WTC11 (cell line): ENCODE results near the gene MUC6. TPM values are rescaled to one million over a fixed set of nuclear protein-coding genes. Genes with fewer than 3 reads are reported as not detected.
A peak's percentile ranks its signal among the peaks of the same experiment; 100 is the strongest.

Experiments
- ATAC-seq: fragments of 200-7000 bp; cut with Tn5 transposase; 2 replicates; pipeline ENCODE4 v1.10.0; 2021; ENCODE audit warnings: mild to moderate bottlenecking, moderate library complexity
- CTCF ChIA-PET: fragments of 300-600 bp; sonication (Branson Sonifier 250); formaldehyde crosslinking; loops from one replicate; lab custom pipeline; 2021; ENCODE audit warnings: antibody characterized with exemption; lab: Charles Lee
- POLR2A ChIA-PET: fragments of 350-600 bp; sonication (Branson Sonifier 250); formaldehyde crosslinking; loops from one replicate; lab custom pipeline; 2021; ENCODE audit warnings: antibody characterized with exemption; lab: Charles Lee
- DNase-seq: peaks from one replicate; pipeline ENCODE4 v3.0.0; 2021; ENCODE audit warnings: low spot score
- H3K27ac Mint-ChIP-seq: 2 replicates; pipeline ENCODE4 v1.8.0; 2021; ENCODE audit warnings: mixed read lengths
- H3K27me3 Mint-ChIP-seq: 2 replicates; pipeline ENCODE4 v1.8.0; 2021; ENCODE audit warnings: low read depth, mild to moderate bottlenecking, moderate library complexity, mixed read lengths
- H3K36me3 Mint-ChIP-seq: 2 replicates; pipeline ENCODE4 v1.8.0; 2021; ENCODE audit warnings: mixed read lengths
- H3K4me1 Mint-ChIP-seq: 2 replicates; pipeline ENCODE4 v1.8.0; 2022; ENCODE audit warnings: mixed read lengths
- H3K4me3 Mint-ChIP-seq: 2 replicates; pipeline ENCODE4 v1.8.0; 2021; ENCODE audit warnings: mild to moderate bottlenecking, moderate library complexity, mixed read lengths
- H3K9me3 Mint-ChIP-seq: 2 replicates; pipeline ENCODE4 v1.8.0; 2021; ENCODE audit warnings: mixed read lengths
- ARID4B ChIP-seq: sonication (generic); formaldehyde crosslinking; IDR thresholded peaks from 2 replicates; pipeline ENCODE4 v1.8.0; 2023; ENCODE audit warnings: missing genetic modification reagents, mild to moderate bottlenecking, borderline replicate concordance
- ATF1 ChIP-seq: sonication (generic); formaldehyde crosslinking; IDR thresholded peaks from 2 replicates; pipeline ENCODE4 v1.8.1; 2023; ENCODE audit warnings: mild to moderate bottlenecking, moderate library complexity, missing genetic modification reagents
- E2F1 ChIP-seq: sonication (generic); formaldehyde crosslinking; IDR thresholded peaks from 2 replicates; pipeline ENCODE4 v1.8.0; 2022; ENCODE audit warnings: mild to moderate bottlenecking, missing genetic modification reagents
- ERG ChIP-seq: fragments of 250-450 bp; sonication (Bioruptor Pico); IDR thresholded peaks from 2 replicates; pipeline ENCODE4 v1.8.0; 2021; ENCODE audit warnings: mild to moderate bottlenecking
- MAX ChIP-seq: sonication (generic); formaldehyde crosslinking; IDR thresholded peaks from 2 replicates; pipeline ENCODE4 v1.8.0; 2022; ENCODE audit warnings: mild to moderate bottlenecking, missing genetic modification reagents
- NR3C1 ChIP-seq: sonication (generic); formaldehyde crosslinking; conservative IDR thresholded peaks from 2 replicates; pipeline ENCODE4 v1.8.1; 2023; ENCODE audit warnings: low read depth, mild to moderate bottlenecking, missing genetic modification reagents
- PRDM15 ChIP-seq: sonication (generic); formaldehyde crosslinking; IDR thresholded peaks from 2 replicates; pipeline ENCODE4 v1.8.0; 2022; ENCODE audit warnings: missing genetic modification reagents
- PREB ChIP-seq: sonication (generic); formaldehyde crosslinking; IDR thresholded peaks from 2 replicates; pipeline ENCODE4 v1.8.1; 2022; ENCODE audit warnings: mild to moderate bottlenecking, missing genetic modification reagents, moderate library complexity, borderline replicate concordance
- PRRX2 ChIP-seq: fragments of 250-450 bp; sonication (Bioruptor Pico); IDR thresholded peaks from 2 replicates; pipeline ENCODE4 v1.8.0; 2021; ENCODE audit warnings: mild to moderate bottlenecking
- SMAD3 ChIP-seq: sonication (generic); formaldehyde crosslinking; IDR thresholded peaks from 2 replicates; pipeline ENCODE4 v1.8.0; 2022; ENCODE audit warnings: missing genetic modification reagents, mild to moderate bottlenecking, borderline replicate concordance
- USF1 ChIP-seq: sonication (generic); formaldehyde crosslinking; IDR thresholded peaks from 2 replicates; pipeline ENCODE4 v1.8.0; 2022; ENCODE audit warnings: mild to moderate bottlenecking, missing genetic modification reagents
- ZNF281 ChIP-seq: sonication (generic); formaldehyde crosslinking; IDR thresholded peaks from 2 replicates; pipeline ENCODE4 v1.8.0; 2023; ENCODE audit warnings: mild to moderate bottlenecking, missing genetic modification reagents
- ZNF512 ChIP-seq: sonication (generic); formaldehyde crosslinking; IDR thresholded peaks from 2 replicates; pipeline ENCODE4 v1.8.1; 2022; ENCODE audit warnings: missing genetic modification reagents, borderline replicate concordance
- ZNF671 ChIP-seq: fragments of 250-450 bp; sonication (Bioruptor Pico); IDR thresholded peaks from 2 replicates; pipeline ENCODE4 v1.8.0; 2021; ENCODE audit warnings: mild to moderate bottlenecking
- total RNA-seq: library from RNA; stranded (reverse); gene quantifications from 3 replicates; pipeline ENCODE4 v1.2.3, GENCODE V29; 2021

The MUC6 gene
- total RNA-seq, 1 experiment from 2014 or later = 0.13 TPM

GRCh38 chr11:1060410-1060809 is 23.9 kb upstream of the MUC6 start:
- H3K27me3 Mint-ChIP-seq = peaks cover 10% of the 10 kb centered on the region
- no peak overlapping the region for H3K27ac Mint-ChIP-seq
- CTCF ChIA-PET = interaction anchor here (0.6 to 1.5 kb wide), 4 partner anchors 9 to 209 kb away, joined by 3 to 7 read pairs (median 3); no protein-coding TSS in a partner anchor
- peaks cover 18% of the 10 kb centered on the region for H3K9me3 Mint-ChIP-seq
- H3K4me3 Mint-ChIP-seq = no peak overlapping the region
- H3K36me3 Mint-ChIP-seq = peaks cover 3% of the 10 kb centered on the region; the same call in 1 of the 2 replicates
- POLR2A ChIA-PET = no interaction called here
- DNase-seq (peak; percentile 8), ATAC-seq (no peak)
- TF ChIP-seq NR3C1 (CRISPR knock-in tag) = no peak
- TF ChIP-seq PREB (CRISPR knock-in tag) = no peak
- TF ChIP-seq E2F1 (CRISPR knock-in tag) = no peak
- no peak for TF ChIP-seq PRRX2
- no peak for TF ChIP-seq ATF1
- no peak for TF ChIP-seq SMAD3
- TF ChIP-seq ARID4B = no peak
- TF ChIP-seq USF1 (CRISPR knock-in tag) = no peak
- TF ChIP-seq ERG = no peak
- TF ChIP-seq ZNF512 (CRISPR knock-in tag) = no peak
- no peak for TF ChIP-seq ZNF671
- no peaks in the 10 kb centered on the region; the same call in 1 of the 2 replicates for H3K4me1 Mint-ChIP-seq

GRCh38 chr11:1059759-1060158 is 23.2 kb upstream of the MUC6 start:
- CTCF ChIA-PET = interaction anchor here (0.6 to 1.5 kb wide), 4 partner anchors 8 to 209 kb away, joined by 3 to 7 read pairs (median 3); no protein-coding TSS in a partner anchor
- POLR2A ChIA-PET = no interaction called here

More at GRCh38 chr11:1059759-1060158, 23.2 kb upstream of the MUC6 start:
- DNase-seq (peak; percentile 51), ATAC-seq (peak; percentile 89)
- H3K27ac Mint-ChIP-seq = no peak overlapping the region
- peak; percentile 31; the same call in 1 of the 2 replicates for TF ChIP-seq PRDM15
- TF ChIP-seq MAX = no peak
- TF ChIP-seq ZNF281 (CRISPR knock-in tag) = no peak
- no peak for TF ChIP-seq SMAD3
- peaks cover 18% of the 10 kb centered on the region for H3K9me3 Mint-ChIP-seq
- H3K4me1 Mint-ChIP-seq = no peaks in the 10 kb centered on the region; the same call in 1 of the 2 replicates
- H3K36me3 Mint-ChIP-seq = peaks cover 3% of the 10 kb centered on the region; the same call in 1 of the 2 replicates
- no peak overlapping the region for H3K4me3 Mint-ChIP-seq
- H3K27me3 Mint-ChIP-seq = peaks cover 9% of the 10 kb centered on the region
